HG02571 (cell line): ENCODE data around the gene LRR1.
"Not testable (repeated sequence)": the region's sequence is repeated elsewhere in the genome, so short reads cannot be mapped to it uniquely, and the experiment has no call there.

ENCODE experiments used
- ATAC-seq: cut with Tn5 transposase; IDR thresholded peaks from one replicate; pipeline ENCODE4 v1.9.1; 2021; ENCODE audit warnings: mild to moderate bottlenecking, moderate library complexity; ENCODE audit not compliant: unreplicated experiment

LRR1 gene

GRCh38 chr14:49623941-49624839, 25.4 kb downstream of the LRR1 start:
- no peak for ATAC-seq

GRCh38 chr14:49633640-49634546, 35.2 kb downstream of the LRR1 start:
- peak; percentile 73 for ATAC-seq

GRCh38 chr14:49634547-49635334, 36.0 kb downstream of the LRR1 start, which contains the start of gene DNAAF2:
Gene DNAAF2, minus strand, starts transcription at chr14:49635244. Its CDS starts 95 bp downstream, at chr14:49635149.
- ATAC-seq, result peak; percentile 32

GRCh38 chr14:49636866-49637265, 38.1 kb downstream of the LRR1 start:
- no peak for ATAC-seq

GRCh38 chr14:49637534-49638078, 38.9 kb downstream of the LRR1 start:
- ATAC-seq, result no peak

GRCh38 chr14:49640540-49641417, 42.0 kb downstream of the LRR1 start:
- no peak for ATAC-seq

GRCh38 chr14:49641697-49642129, 43.0 kb downstream of the LRR1 start:
- no peak for ATAC-seq

GRCh38 chr14:49642163-49642562, 43.4 kb downstream of the LRR1 start:
- no peak for ATAC-seq

- ATAC-seq, result no peak
Measured at GRCh38 chr14:49653508-49653907, 54.8 kb downstream of the LRR1 start.

GRCh38 chr14:49654511-49654910, 55.8 kb downstream of the LRR1 start:
- no peak for ATAC-seq

- ATAC-seq, result not testable (repeated sequence)
Measured at GRCh38 chr14:49657500-49657899, 58.8 kb downstream of the LRR1 start.

- no peak for ATAC-seq
Measured at GRCh38 chr14:49659526-49660455, 61.1 kb downstream of the LRR1 start.
